IMR-90 (cell line): ENCODE measurements around the gene TNK1. TPM values are rescaled to one million over a fixed set of nuclear protein-coding genes. Genes with fewer than 3 reads are reported as not detected.

Experiments
- ATAC-seq: fragments of 200-7000 bp; cut with Tn5 transposase; 2 replicates; pipeline ENCODE4 v1.9.1; 2020; ENCODE audit warnings: low read depth, mild to moderate bottlenecking, moderate library complexity
- BruUV-seq: library from RNA; stranded (reverse); fragments of 400-500 nt; replicated peaks from 2 replicates; lab custom pipeline; 2021; lab: Mats Ljungman, UMichigan
- CTCF ChIA-PET: fragments of 300-600 bp; formaldehyde crosslinking; extraction: SDS; loops from one replicate; lab custom pipeline; 2021; ENCODE audit warnings: antibody characterized with exemption; lab: Yijun Ruan, JAX
- POLR2A ChIA-PET: fragments of 300-600 bp; sonication (Branson Sonifier 250); formaldehyde crosslinking; loops from one replicate; lab custom pipeline; 2022; ENCODE audit warnings: antibody characterized with exemption; ENCODE audit not compliant: unreplicated experiment; lab: Charles Lee
- DNase-seq: peaks from one replicate; pipeline ENCODE4 v3.0.0; 2013
- H2AFZ ChIP-seq: replicated peaks from 2 replicates; pipeline ENCODE3; 2013; ENCODE audit warnings: low read length, mild to moderate bottlenecking; ENCODE audit not compliant: poor library complexity
- H2AK5ac ChIP-seq: 2 replicates; pipeline ENCODE4 v1.6.1; 2013; ENCODE audit warnings: low read depth, low read length, inconsistent platforms
- H2AK9ac ChIP-seq: replicated peaks from 2 replicates; pipeline ENCODE3; 2013; ENCODE audit warnings: mild to moderate bottlenecking, low read depth, low read length, moderate library complexity; ENCODE audit not compliant: poor library complexity
- H2BK120ac ChIP-seq: 2 replicates; pipeline ENCODE4 v1.6.1; 2013; ENCODE audit warnings: low read depth, low read length, inconsistent platforms
- H2BK15ac ChIP-seq: 3 replicates; pipeline ENCODE4 v1.6.1; 2013; ENCODE audit warnings: low read depth, low read length, inconsistent platforms
- H2BK20ac ChIP-seq: 2 replicates; pipeline ENCODE4 v1.6.1; 2013; ENCODE audit warnings: low read depth, mild to moderate bottlenecking, inconsistent platforms, low read length, moderate library complexity
- H2BK5ac ChIP-seq: 2 replicates; pipeline ENCODE4 v1.6.1; 2013; ENCODE audit warnings: mild to moderate bottlenecking, low read depth, low read length, inconsistent platforms; ENCODE audit not compliant: poor library complexity, severe bottlenecking
- H3K14ac ChIP-seq: replicated peaks from 2 replicates; pipeline ENCODE4 v1.6.1; 2013; ENCODE audit warnings: low read depth, low read length, inconsistent platforms
- H3K18ac ChIP-seq: 2 replicates; pipeline ENCODE4 v1.6.1; 2013; ENCODE audit warnings: low read depth, low read length, control low read depth
- H3K23ac ChIP-seq: 2 replicates; pipeline ENCODE4 v1.6.1; 2013; ENCODE audit warnings: low read depth, low read length, inconsistent platforms
- H3K27ac ChIP-seq: 2 replicates; pipeline ENCODE4 v1.5.1; 2013; ENCODE audit warnings: mild to moderate bottlenecking, control low read depth, low read length; ENCODE audit not compliant: insufficient read depth
- H3K27me3 ChIP-seq: 2 replicates; pipeline ENCODE4 v1.6.1; 2013; ENCODE audit warnings: low read length; ENCODE audit not compliant: control insufficient read depth, insufficient read depth
- H3K36me3 ChIP-seq: 2 replicates; pipeline ENCODE4 v1.6.1; 2013; ENCODE audit warnings: low read length, mixed read lengths; ENCODE audit not compliant: control insufficient read depth, insufficient read depth
- H3K4ac ChIP-seq: 2 replicates; pipeline ENCODE4 v1.6.1; 2013; ENCODE audit warnings: low read depth, low read length, inconsistent platforms
- H3K4me1 ChIP-seq: 2 replicates; pipeline ENCODE4 v1.6.1; 2013; ENCODE audit warnings: low read length, mixed read lengths; ENCODE audit not compliant: control insufficient read depth, insufficient read depth
- H3K4me2 ChIP-seq: 2 replicates; pipeline ENCODE4 v1.6.1; 2013; ENCODE audit warnings: low read depth, mild to moderate bottlenecking, control low read depth, low read length, moderate library complexity
- H3K4me3 ChIP-seq: 2 replicates; pipeline ENCODE4 v1.5.1; 2013; ENCODE audit warnings: low read depth, mild to moderate bottlenecking, control low read depth, low read length, moderate library complexity; ENCODE audit not compliant: insufficient read depth
- H3K56ac ChIP-seq: 2 replicates; pipeline ENCODE4 v1.6.1; 2013; ENCODE audit warnings: low read length, inconsistent platforms; ENCODE audit not compliant: insufficient read depth; ENCODE audit errors: extremely low read depth
- H3K79me1 ChIP-seq, 2 experiments: 2 replicates each; pipeline ENCODE4 v1.6.1; 2013; ENCODE audit warnings: low read length in 2 of 2, inconsistent platforms in 1 of 2, low read depth in 1 of 2
- H3K9ac ChIP-seq: 2 replicates; pipeline ENCODE4 v1.6.1; 2013; ENCODE audit warnings: low read depth, low read length, control low read depth
- H3K9me1 ChIP-seq: 2 replicates; pipeline ENCODE4 v1.6.1; 2013; ENCODE audit warnings: low read length, inconsistent platforms; ENCODE audit not compliant: insufficient read depth
- H3K9me3 ChIP-seq: 2 replicates; pipeline ENCODE4 v1.6.1; 2013; ENCODE audit warnings: low read length; ENCODE audit not compliant: control insufficient read depth, insufficient read depth
- H4K20me1 ChIP-seq: 2 replicates; pipeline ENCODE4 v1.6.1; 2013; ENCODE audit warnings: low read length, inconsistent platforms; ENCODE audit not compliant: insufficient read depth
- H4K5ac ChIP-seq: 2 replicates; pipeline ENCODE4 v1.6.1; 2013; ENCODE audit warnings: mild to moderate bottlenecking, low read depth, low read length, control low read depth
- H4K8ac ChIP-seq, 2 experiments: 2 replicates each; pipeline ENCODE4 v1.6.1; 2013; ENCODE audit warnings: low read depth in 2 of 2, low read length in 2 of 2, control low read depth in 1 of 2, inconsistent platforms in 1 of 2
- H4K91ac ChIP-seq: 2 replicates; pipeline ENCODE4 v1.6.1; 2013; ENCODE audit warnings: low read depth, low read length, inconsistent platforms; ENCODE audit not compliant: insufficient read depth
- BHLHE40 ChIP-seq: fragments of 150-350 bp; IDR thresholded peaks from 2 replicates; pipeline ENCODE4 v1.6.1; 2016; ENCODE audit warnings: mild to moderate bottlenecking, low read depth, low read length
- CEBPB ChIP-seq: IDR thresholded peaks from 2 replicates; pipeline ENCODE4 v1.6.1; 2012; ENCODE audit warnings: low read depth, low read length, improper control_type of control experiment
- CHD1 ChIP-seq: IDR thresholded peaks from 2 replicates; pipeline ENCODE4 v1.6.1; 2012; ENCODE audit warnings: low read depth, low read length, improper control_type of control experiment
- ELK1 ChIP-seq: fragments of 150-350 bp; IDR thresholded peaks from 2 replicates; pipeline ENCODE4 v1.6.1; 2016; ENCODE audit warnings: low read depth, mild to moderate bottlenecking, low read length, moderate library complexity, borderline replicate concordance
- FOS ChIP-seq: fragments of 150-350 bp; IDR thresholded peaks from 2 replicates; pipeline ENCODE4 v1.6.1; 2016; ENCODE audit warnings: low read depth, low read length
- MAFK ChIP-seq: IDR thresholded peaks from 2 replicates; pipeline ENCODE4 v1.6.1; 2012; ENCODE audit warnings: low read depth, low read length, improper control_type of control experiment
- MAZ ChIP-seq: IDR thresholded peaks from 2 replicates; pipeline ENCODE4 v1.6.1; 2012; ENCODE audit warnings: low read depth, mild to moderate bottlenecking, low read length, improper control_type of control experiment, moderate library complexity, borderline replicate concordance
- MXI1 ChIP-seq: IDR thresholded peaks from 2 replicates; pipeline ENCODE4 v1.6.1; 2012; ENCODE audit warnings: low read depth, mild to moderate bottlenecking, low read length, moderate library complexity, borderline replicate concordance
- NFE2L2 ChIP-seq: fragments of 150-350 bp; IDR thresholded peaks from 2 replicates; pipeline ENCODE4 v1.6.1; 2016; ENCODE audit warnings: low read depth, mild to moderate bottlenecking, low read length
- POLR2A ChIP-seq: IDR thresholded peaks from 2 replicates; pipeline ENCODE4 v1.6.1; 2012; ENCODE audit warnings: mild to moderate bottlenecking, low read depth, low read length
- RAD21 ChIP-seq: IDR thresholded peaks from 2 replicates; pipeline ENCODE4 v1.6.1; 2012; ENCODE audit warnings: low read length, improper control_type of control experiment
- RCOR1 ChIP-seq: IDR thresholded peaks from 2 replicates; pipeline ENCODE4 v1.6.1; 2012; ENCODE audit warnings: mild to moderate bottlenecking, low read length, improper control_type of control experiment; ENCODE audit not compliant: insufficient replicate concordance
- RFX5 ChIP-seq: IDR thresholded peaks from 2 replicates; pipeline ENCODE4 v1.8.0; 2012; ENCODE audit warnings: low read depth, mild to moderate bottlenecking, low read length, moderate library complexity
- SMC3 ChIP-seq: fragments of 150-350 bp; IDR thresholded peaks from 2 replicates; pipeline ENCODE4 v1.6.1; 2016; ENCODE audit warnings: low read depth, mild to moderate bottlenecking, antibody characterized with exemption, low read length, moderate library complexity
- WGBS, 2 experiments: methylation state at CpG; one replicate each; pipeline versions ENCODE4 v1.1.5 to v1.1.7; 2013; ENCODE audit warnings: missing lambda C conversion rate in 2 of 2; ENCODE audit not compliant: insufficient read length in 1 of 2; ENCODE audit errors: extremely low coverage in 2 of 2; 5-methylcytosine and 5-hydroxymethylcytosine counted together
- dilution Hi-C: fragments of 300-500 bp; cut with HindIII; formaldehyde crosslinking; loops from one replicate; pipeline ENCODE4 v1.14.3; 2018; ENCODE audit warnings: low sequenced_read_pairs; ENCODE audit not compliant: unreplicated experiment
- in situ Hi-C: fragments of 300-500 bp; cut with MboI; formaldehyde crosslinking; loops from 3 replicates; pipeline ENCODE4 v1.14.3; 2019; ENCODE audit warnings: low sequenced_read_pairs, inconsistent platforms, mixed read lengths
- intact Hi-C: fragments of 100-400 bp; cut with micrococcal nuclease; formaldehyde crosslinking; loops from 2 replicates; pipeline ENCODE4 v1.10.0; 2022
- polyA plus RNA-seq, 3 experiments: library from polyadenylated mRNA; depleted of rRNA; stranded (reverse); fragments of >200 nt; gene quantifications; 2 replicates each; pipeline ENCODE4 v1.2.3, GENCODE V29; 2012; ENCODE audit warnings: low replicate concordance in 1 of 3
- total RNA-seq: library from RNA; depleted of rRNA; stranded (reverse); fragments of >200 nt; gene quantifications from 2 replicates; pipeline ENCODE4 v1.2.3, GENCODE V29; 2012
- TF ChIP-seq, protein P1 (sequence below): conservative IDR thresholded peaks from 2 replicates; pipeline ENCODE4 v1.5.1; 2012; ENCODE audit warnings: mild to moderate bottlenecking, low read depth, low read length, improper control_type of control experiment
- TF ChIP-seq, protein P2 (sequence below): fragments of 150-350 bp; IDR thresholded peaks from 2 replicates; pipeline ENCODE4 v1.6.1; 2017; ENCODE audit warnings: mild to moderate bottlenecking, antibody characterized with exemption, low read length, low read depth

Gene TNK1
- total and polyA plus RNA-seq, 2 of the 4 experiments (the other 2 are of a cell fraction): 0.44 to 0.54 TPM

- H3K18ac ChIP-seq: no peak overlapping the region
- ATAC-seq: no peak
- DNase-seq: no peak
- no peak overlapping the region for H3K14ac ChIP-seq
- POLR2A ChIA-PET: no interaction called here
- no peaks in the 10 kb centered on the region for H3K36me3 ChIP-seq
- H2AK9ac ChIP-seq: no peak overlapping the region
- no peak overlapping the region for H2AFZ ChIP-seq
- H2BK5ac ChIP-seq: no peak overlapping the region
- no peak overlapping the region for H3K27ac ChIP-seq
- no peaks in the 10 kb centered on the region; the same call in 1 of the 2 replicates for H4K20me1 ChIP-seq
- peaks cover 0 to 2% of the 10 kb centered on the region in 2 experiments; a peak in 1 of 4 replicates for H3K79me1 ChIP-seq
- H3K9me3 ChIP-seq: no peaks in the 10 kb centered on the region
- in situ Hi-C loops (no loop called here), dilution Hi-C loops (no loop called here), intact Hi-C loops (no loop called here)
- no peaks in the 10 kb centered on the region for H3K4me1 ChIP-seq
- no peak for TF ChIP-seq CHD1
- no peak for TF ChIP-seq MXI1
- no peak for TF ChIP-seq RAD21
- no peak for TF ChIP-seq CEBPB
- TF ChIP-seq ELK1: no peak
- no peak for TF ChIP-seq SMC3
- TF ChIP-seq, protein P1, sequence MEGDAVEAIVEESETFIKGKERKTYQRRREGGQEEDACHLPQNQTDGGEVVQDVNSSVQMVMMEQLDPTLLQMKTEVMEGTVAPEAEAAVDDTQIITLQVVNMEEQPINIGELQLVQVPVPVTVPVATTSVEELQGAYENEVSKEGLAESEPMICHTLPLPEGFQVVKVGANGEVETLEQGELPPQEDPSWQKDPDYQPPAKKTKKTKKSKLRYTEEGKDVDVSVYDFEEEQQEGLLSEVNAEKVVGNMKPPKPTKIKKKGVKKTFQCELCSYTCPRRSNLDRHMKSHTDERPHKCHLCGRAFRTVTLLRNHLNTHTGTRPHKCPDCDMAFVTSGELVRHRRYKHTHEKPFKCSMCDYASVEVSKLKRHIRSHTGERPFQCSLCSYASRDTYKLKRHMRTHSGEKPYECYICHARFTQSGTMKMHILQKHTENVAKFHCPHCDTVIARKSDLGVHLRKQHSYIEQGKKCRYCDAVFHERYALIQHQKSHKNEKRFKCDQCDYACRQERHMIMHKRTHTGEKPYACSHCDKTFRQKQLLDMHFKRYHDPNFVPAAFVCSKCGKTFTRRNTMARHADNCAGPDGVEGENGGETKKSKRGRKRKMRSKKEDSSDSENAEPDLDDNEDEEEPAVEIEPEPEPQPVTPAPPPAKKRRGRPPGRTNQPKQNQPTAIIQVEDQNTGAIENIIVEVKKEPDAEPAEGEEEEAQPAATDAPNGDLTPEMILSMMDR: no peak
- no peak for TF ChIP-seq MAFK
- no peak for TF ChIP-seq POLR2A
- TF ChIP-seq, protein P2, sequence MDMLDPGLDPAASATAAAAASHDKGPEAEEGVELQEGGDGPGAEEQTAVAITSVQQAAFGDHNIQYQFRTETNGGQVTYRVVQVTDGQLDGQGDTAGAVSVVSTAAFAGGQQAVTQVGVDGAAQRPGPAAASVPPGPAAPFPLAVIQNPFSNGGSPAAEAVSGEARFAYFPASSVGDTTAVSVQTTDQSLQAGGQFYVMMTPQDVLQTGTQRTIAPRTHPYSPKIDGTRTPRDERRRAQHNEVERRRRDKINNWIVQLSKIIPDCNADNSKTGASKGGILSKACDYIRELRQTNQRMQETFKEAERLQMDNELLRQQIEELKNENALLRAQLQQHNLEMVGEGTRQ: no peak
- no peak for TF ChIP-seq MAZ
- no peak for TF ChIP-seq FOS
- TF ChIP-seq BHLHE40: no peak
- TF ChIP-seq RCOR1: no peak
- no peak for TF ChIP-seq NFE2L2
- no peak for TF ChIP-seq RFX5
- 90% methylated on average over 7 of the region's 11 CpGs; no CpG with 5 or more reads in 1 of the 2 experiments for WGBS, 2 experiments
- H2BK20ac ChIP-seq: no peak overlapping the region
- H3K4ac ChIP-seq: no peak overlapping the region
- H2BK120ac ChIP-seq: no peak overlapping the region
- H3K9ac ChIP-seq: no peak overlapping the region
- BruUV-seq: no TSS peak
- no peak overlapping the region for H2AK5ac ChIP-seq
- H3K4me2 ChIP-seq: no peak overlapping the region
- H4K5ac ChIP-seq: no peak overlapping the region
- no peak overlapping the region for H2BK15ac ChIP-seq
- H4K8ac ChIP-seq: no peak overlapping the region
- H3K56ac ChIP-seq: no peak overlapping the region
- no peak overlapping the region for H3K4me3 ChIP-seq
- no peak overlapping the region for H3K23ac ChIP-seq
- H3K9me1 ChIP-seq: no peaks in the 10 kb centered on the region
- CTCF ChIA-PET: no interaction called here
- H4K91ac ChIP-seq: no peak overlapping the region
- H3K27me3 ChIP-seq: no peaks in the 10 kb centered on the region; the same call in 1 of the 2 replicates
Measured at GRCh38 chr17:7432296-7432695, 51.4 kb downstream of the TNK1 start.
